Thyroid gland (tissue), 4 donors: Measurements from ENCODE around the gene THBD. TPM values are rescaled to one million over a fixed set of nuclear protein-coding genes. Genes with fewer than 3 reads are reported as not detected.
A peak's percentile ranks its signal among the peaks of the same experiment; 100 is the strongest.

Experiments
- DNase-seq, 2 donors: peaks; one replicate each; pipeline ENCODE4 v3.0.0-alpha.2; 2019
- H3K27ac ChIP-seq, 3 donors: fragments of 200-600 bp; sonication (generic); 1 replicate in 2 of 3; 2 replicates in 1 of 3; pipeline ENCODE4 v1.5.1; 2016 to 2019; ENCODE audit warnings: mild to moderate bottlenecking in 1 of 3, moderate library complexity in 1 of 3
- H3K27me3 ChIP-seq: fragments of 200-600 bp; sonication (generic); one replicate; pipeline ENCODE4 v1.5.1; 2019
- H3K36me3 ChIP-seq, 2 donors: fragments of 200-600 bp; sonication (generic); one replicate each; pipeline ENCODE4 v1.5.1; 2016 to 2019
- H3K4me1 ChIP-seq, 2 donors: fragments of 200-600 bp; sonication (generic); one replicate each; pipeline ENCODE4 v1.5.1; 2017 to 2019
- H3K4me3 ChIP-seq, 3 donors: fragments of 200-600 bp; sonication (generic); replicated peaks in 1 of 3; 1 replicate in 2 of 3; 2 replicates in 1 of 3; pipeline ENCODE4 v1.5.1; 2016; ENCODE audit warnings: mild to moderate bottlenecking in 1 of 3
- H3K9me3 ChIP-seq: fragments of 200-600 bp; sonication (generic); one replicate; pipeline ENCODE4 v1.5.1; 2017
- POLR2A ChIP-seq, 2 donors: fragments of 450-650 bp; IDR thresholded peaks; one replicate each; pipeline ENCODE4 v1.6.1; 2017; ENCODE audit warnings: antibody characterized with exemption in 2 of 2, mild to moderate bottlenecking in 2 of 2, moderate library complexity in 1 of 2
- WGBS, 2 donors: methylation state at CpG; one replicate each; pipeline ENCODE4 v1.1.5; 2017; 5-methylcytosine and 5-hydroxymethylcytosine counted together
- intact Hi-C: fragments of 100-400 bp; cut with DNase I; formaldehyde crosslinking; loops from one replicate; pipeline ENCODE4 v1.15.1; 2023
- total RNA-seq, 4 donors: library from RNA; depleted of rRNA; stranded (reverse); fragments of >200 nt; gene quantifications; one replicate each; pipeline ENCODE4 v1.2.3, GENCODE V29; 2016
- TF ChIP-seq, protein P1 (sequence below), 6 experiments: fragments of 200-600 bp in 3 of 6; fragments of 450-650 bp in 3 of 6; sonication (generic) in 3 of 6; IDR thresholded peaks; one replicate each; pipeline ENCODE4 v1.5.1; 2016 to 2019; ENCODE audit warnings: antibody characterized with exemption in 6 of 6, mild to moderate bottlenecking in 2 of 6, inconsistent platforms in 1 of 6, moderate library complexity in 1 of 6

THBD gene
- total RNA-seq, 4 donors from 2014 or later = 30.4 to 78.5 (median 72.2) TPM

DNA sequence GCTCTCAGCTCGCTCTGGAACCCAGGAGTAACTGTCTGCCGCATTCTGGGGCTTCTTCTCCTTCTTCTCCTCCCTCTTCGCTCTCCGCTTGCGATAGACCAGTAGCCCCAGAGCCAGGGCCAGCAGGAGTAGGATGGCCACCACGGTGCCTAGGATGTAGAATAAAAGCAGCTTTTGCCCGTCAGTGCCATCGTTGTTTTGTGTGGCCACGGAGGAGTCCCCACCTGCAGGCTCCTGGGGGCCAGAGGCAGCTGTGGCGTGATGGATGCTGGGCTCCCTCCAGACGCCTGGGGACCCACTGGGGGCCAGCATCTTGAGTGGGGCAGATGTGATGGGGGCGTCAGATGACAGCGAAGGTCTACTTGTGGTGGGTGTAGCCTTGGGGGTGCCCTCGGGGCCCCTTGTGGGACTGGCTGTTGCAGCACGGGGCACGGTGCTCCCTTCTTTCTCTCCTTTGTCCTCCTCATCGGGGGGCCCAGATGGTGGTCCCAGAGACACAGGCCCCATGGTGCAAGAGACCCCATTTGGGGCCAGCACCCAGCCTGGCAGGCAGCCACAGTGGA is 34.9 kb upstream of the THBD start:
- DNase-seq = no peak
- peaks cover 0 to 12% of the 10 kb centered on the region in 2 donors for H3K4me1 ChIP-seq
- H3K27ac ChIP-seq = peak overlapping the region; percentile 77 to 85 (median 81)
- no peaks in the 10 kb centered on the region for H3K36me3 ChIP-seq
- intact Hi-C loops = no loop called here
- TF ChIP-seq POLR2A (IDR thresholded peaks at IDR 0.05) = no peak
- TF ChIP-seq, protein P1, sequence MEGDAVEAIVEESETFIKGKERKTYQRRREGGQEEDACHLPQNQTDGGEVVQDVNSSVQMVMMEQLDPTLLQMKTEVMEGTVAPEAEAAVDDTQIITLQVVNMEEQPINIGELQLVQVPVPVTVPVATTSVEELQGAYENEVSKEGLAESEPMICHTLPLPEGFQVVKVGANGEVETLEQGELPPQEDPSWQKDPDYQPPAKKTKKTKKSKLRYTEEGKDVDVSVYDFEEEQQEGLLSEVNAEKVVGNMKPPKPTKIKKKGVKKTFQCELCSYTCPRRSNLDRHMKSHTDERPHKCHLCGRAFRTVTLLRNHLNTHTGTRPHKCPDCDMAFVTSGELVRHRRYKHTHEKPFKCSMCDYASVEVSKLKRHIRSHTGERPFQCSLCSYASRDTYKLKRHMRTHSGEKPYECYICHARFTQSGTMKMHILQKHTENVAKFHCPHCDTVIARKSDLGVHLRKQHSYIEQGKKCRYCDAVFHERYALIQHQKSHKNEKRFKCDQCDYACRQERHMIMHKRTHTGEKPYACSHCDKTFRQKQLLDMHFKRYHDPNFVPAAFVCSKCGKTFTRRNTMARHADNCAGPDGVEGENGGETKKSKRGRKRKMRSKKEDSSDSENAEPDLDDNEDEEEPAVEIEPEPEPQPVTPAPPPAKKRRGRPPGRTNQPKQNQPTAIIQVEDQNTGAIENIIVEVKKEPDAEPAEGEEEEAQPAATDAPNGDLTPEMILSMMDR (IDR thresholded peaks at IDR 0.05) = no peak
- no peaks in the 10 kb centered on the region for H3K27me3 ChIP-seq
- peak overlapping the region in 1 of 3 donors; percentile 26 for H3K4me3 ChIP-seq
- WGBS, 2 donors = 85 to 88% methylated on average over 16 to 17 of the region's 17 CpGs
- H3K9me3 ChIP-seq = no peaks in the 10 kb centered on the region

DNA sequence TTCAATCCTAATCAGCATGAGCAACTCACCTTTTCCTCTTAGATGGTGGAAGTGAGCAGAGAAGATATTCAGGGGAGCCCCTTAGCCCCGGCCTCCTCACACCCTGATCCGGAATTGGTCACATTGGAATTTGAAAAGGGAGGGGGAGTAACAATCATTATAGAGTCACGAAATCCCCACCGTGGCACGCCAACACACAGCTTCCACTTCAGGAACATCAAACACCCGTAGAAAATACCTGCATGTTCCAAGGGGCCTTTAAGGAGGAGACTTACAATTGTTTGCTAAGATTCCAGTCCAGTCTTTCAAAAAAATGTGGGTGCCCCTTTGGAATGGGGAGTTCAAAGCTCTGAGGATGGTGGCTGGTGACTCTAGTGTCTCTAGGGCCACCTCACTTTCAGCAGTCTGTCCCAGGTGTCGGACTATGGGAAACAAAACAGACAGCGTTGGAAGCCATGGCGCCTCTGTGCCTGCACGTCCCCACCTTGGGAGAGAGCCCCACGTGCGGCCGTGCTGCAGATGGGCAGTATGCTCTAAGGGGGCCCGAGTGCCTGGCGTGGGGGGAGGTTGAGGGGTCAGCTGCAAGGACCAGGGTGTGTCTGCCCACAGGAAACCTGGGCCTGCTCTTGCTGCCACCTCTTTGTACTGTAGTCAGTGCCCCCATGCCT is 34.2 kb upstream of the THBD start:
- DNase-seq = no peak
- no peak for TF ChIP-seq POLR2A (IDR thresholded peaks at IDR 0.05)
- TF ChIP-seq, protein P1 (IDR thresholded peaks at IDR 0.05) = no peak
- Histone ChIP-seq H3K4me1 (peaks cover 0 to 12% of the 10 kb centered on the region in 2 donors), H3K27me3 (no peaks in the 10 kb centered on the region), H3K9me3 (no peaks in the 10 kb centered on the region), H3K4me3 (peak overlapping the region in 1 of 3 donors; percentile 26), H3K27ac (peak overlapping the region; percentile 77 to 85 (median 81)), H3K36me3 (no peaks in the 10 kb centered on the region)
- WGBS, 2 donors = 59 to 74% methylated on average over 10 to 15 of the region's 15 CpGs
- intact Hi-C loops = no loop called here

DNA sequence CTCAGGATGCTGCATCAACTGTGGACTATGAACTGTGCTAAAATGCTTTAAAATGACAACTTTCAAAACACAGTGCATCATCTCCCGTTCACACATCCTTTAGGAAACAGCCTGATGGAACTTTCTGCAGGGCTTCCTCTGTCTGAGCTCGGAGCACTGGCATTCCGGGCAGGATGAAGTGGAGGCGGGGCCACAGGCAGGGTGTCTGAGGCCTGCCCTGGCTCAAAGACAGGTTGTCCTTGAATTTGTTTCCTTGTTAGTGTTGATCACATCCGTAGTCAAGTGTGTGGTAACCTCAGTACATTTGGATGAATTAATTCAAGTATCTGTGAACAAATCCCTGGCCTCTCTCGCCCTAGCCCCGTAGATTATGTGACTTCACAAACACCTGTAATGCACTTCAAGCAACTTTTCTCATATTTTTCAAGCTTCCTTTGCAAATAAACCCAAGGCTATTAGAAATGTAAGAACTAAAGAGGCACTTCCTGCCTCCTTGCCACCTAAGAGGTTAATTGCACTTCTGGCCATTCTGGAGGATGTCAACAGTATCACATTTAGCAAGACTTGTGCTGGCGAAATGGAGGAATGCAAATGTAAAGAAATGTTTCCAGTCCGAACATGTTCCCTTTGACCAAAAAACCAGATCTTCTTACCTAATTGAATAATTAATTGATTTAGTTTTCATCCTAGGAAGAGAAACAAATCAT is 33.5 kb upstream of the THBD start:
- H3K27me3 ChIP-seq = no peaks in the 10 kb centered on the region
- H3K9me3 ChIP-seq = no peaks in the 10 kb centered on the region
- intact Hi-C loops = no loop called here
- H3K36me3 ChIP-seq = no peaks in the 10 kb centered on the region
- peak overlapping the region in 1 of 3 donors; percentile 26 for H3K4me3 ChIP-seq
- peak; percentile 30 to 31 for DNase-seq
- WGBS, 2 donors = 47 to 64% methylated on average over 8 to 9 of the region's 9 CpGs
- peaks cover 0 to 12% of the 10 kb centered on the region in 2 donors for H3K4me1 ChIP-seq
- peak overlapping the region; percentile 77 to 85 (median 81) for H3K27ac ChIP-seq
- TF ChIP-seq, protein P1 (IDR thresholded peaks at IDR 0.05) = no peak
- TF ChIP-seq POLR2A (IDR thresholded peaks at IDR 0.05) = no peak

DNA sequence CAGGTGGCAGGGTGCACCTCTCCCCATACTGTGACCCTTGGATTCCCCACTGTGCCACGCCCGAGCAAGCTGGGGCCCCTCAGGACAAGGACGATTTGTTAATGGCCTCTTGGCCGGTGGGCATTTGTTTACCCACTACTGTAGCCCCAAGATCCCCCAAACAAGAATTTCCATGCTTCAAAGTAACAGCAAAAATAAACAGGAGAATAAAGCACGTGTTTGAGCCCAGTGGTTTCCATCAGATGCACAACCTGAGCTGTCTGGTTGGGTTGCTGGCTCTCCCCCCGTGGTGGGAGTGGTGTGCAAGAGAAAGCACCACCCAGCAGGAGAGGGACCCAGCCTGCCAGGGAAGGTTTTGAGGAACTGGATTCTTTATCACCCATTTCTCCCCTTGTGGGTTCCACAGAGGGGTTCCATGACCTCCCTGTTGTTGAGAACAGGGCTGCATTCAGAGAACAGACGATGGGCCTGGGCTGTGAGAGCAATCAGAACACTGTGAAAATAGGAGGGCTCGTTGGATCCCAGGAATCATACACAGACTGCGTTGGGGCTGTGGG is 31.9 kb upstream of the THBD start:
- H3K4me1 ChIP-seq = peaks cover 0 to 2% of the 10 kb centered on the region in 2 donors
- peak overlapping the region in 1 of 3 donors; percentile 49 for H3K27ac ChIP-seq
- H3K36me3 ChIP-seq = no peaks in the 10 kb centered on the region
- WGBS, 2 donors = 64 to 83% methylated on average over 9 of the region's 9 CpGs
- no peak for TF ChIP-seq POLR2A (IDR thresholded peaks at IDR 0.05)
- TF ChIP-seq, protein P1 (IDR thresholded peaks at IDR 0.05) = no peak
- no peak overlapping the region for H3K4me3 ChIP-seq
- intact Hi-C loops = no loop called here
- DNase-seq = no peak
- no peaks in the 10 kb centered on the region for H3K9me3 ChIP-seq
- H3K27me3 ChIP-seq = no peaks in the 10 kb centered on the region
